Neural cell (in vitro differentiated cells): ENCODE data around the gene HJURP.

Source experiments
- MXI1 ChIP-seq: fragments of 450-650 bp; conservative IDR thresholded peaks from 2 replicates; pipeline ENCODE4 v1.6.1; 2014; ENCODE audit warnings: antibody characterized with exemption, mild to moderate bottlenecking; ENCODE audit not compliant: poor library complexity, severe bottlenecking
- TAF1 ChIP-seq: IDR thresholded peaks from 2 replicates; pipeline ENCODE4 v1.6.1; 2012; ENCODE audit warnings: low read depth
- TF ChIP-seq, protein P1 (sequence below): fragments of 450-650 bp; IDR thresholded peaks from 2 replicates; pipeline ENCODE4 v1.5.1; 2014; ENCODE audit warnings: antibody characterized with exemption, mild to moderate bottlenecking, moderate library complexity; ENCODE audit not compliant: poor library complexity, severe bottlenecking

- TF ChIP-seq, protein P1, sequence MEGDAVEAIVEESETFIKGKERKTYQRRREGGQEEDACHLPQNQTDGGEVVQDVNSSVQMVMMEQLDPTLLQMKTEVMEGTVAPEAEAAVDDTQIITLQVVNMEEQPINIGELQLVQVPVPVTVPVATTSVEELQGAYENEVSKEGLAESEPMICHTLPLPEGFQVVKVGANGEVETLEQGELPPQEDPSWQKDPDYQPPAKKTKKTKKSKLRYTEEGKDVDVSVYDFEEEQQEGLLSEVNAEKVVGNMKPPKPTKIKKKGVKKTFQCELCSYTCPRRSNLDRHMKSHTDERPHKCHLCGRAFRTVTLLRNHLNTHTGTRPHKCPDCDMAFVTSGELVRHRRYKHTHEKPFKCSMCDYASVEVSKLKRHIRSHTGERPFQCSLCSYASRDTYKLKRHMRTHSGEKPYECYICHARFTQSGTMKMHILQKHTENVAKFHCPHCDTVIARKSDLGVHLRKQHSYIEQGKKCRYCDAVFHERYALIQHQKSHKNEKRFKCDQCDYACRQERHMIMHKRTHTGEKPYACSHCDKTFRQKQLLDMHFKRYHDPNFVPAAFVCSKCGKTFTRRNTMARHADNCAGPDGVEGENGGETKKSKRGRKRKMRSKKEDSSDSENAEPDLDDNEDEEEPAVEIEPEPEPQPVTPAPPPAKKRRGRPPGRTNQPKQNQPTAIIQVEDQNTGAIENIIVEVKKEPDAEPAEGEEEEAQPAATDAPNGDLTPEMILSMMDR, result no peak
- TF ChIP-seq MXI1, result no peak
- TF ChIP-seq TAF1, result no peak
Observed at GRCh38 chr2:233850745-233851144, 3.6 kb downstream of the HJURP start.
